HepG2 (cell line): Measurements from ENCODE around the gene PNKP. TPM values are rescaled to one million over a fixed set of nuclear protein-coding genes. Genes with fewer than 3 reads are reported as not detected.

ENCODE experiments used
- AKNA ChIP-seq: sonication (generic); formaldehyde crosslinking; IDR thresholded peaks from 2 replicates; pipeline ENCODE4 v1.4.0; 2020; ENCODE audit warnings: missing genetic modification reagents, borderline replicate concordance
- DPF2 ChIP-seq: sonication (generic); formaldehyde crosslinking; IDR thresholded peaks from 2 replicates; pipeline ENCODE4 v1.4.0; 2020; ENCODE audit warnings: mild to moderate bottlenecking, low read depth, missing genetic modification reagents, borderline replicate concordance
- EEA1 ChIP-seq: sonication (generic); formaldehyde crosslinking; IDR thresholded peaks from 2 replicates; pipeline ENCODE4 v1.5.1; 2020; ENCODE audit warnings: mild to moderate bottlenecking, missing genetic modification reagents, borderline replicate concordance
- ELF3 ChIP-seq: IDR thresholded peaks from 2 replicates; pipeline ENCODE4 v1.6.1; 2016; ENCODE audit warnings: missing genetic modification reagents, missing compliant biosample characterization
- HHEX ChIP-seq: IDR thresholded peaks from 2 replicates; pipeline ENCODE4 v1.6.1; 2016; ENCODE audit warnings: control low read depth
- MAZ ChIP-seq, 2 experiments: sonication (generic) in 1 of 2; formaldehyde crosslinking in 1 of 2; IDR thresholded peaks; 2 replicates each; pipeline versions ENCODE4 v1.5.0 to v1.6.1; 2012 to 2020; ENCODE audit warnings: low read depth in 2 of 2, mild to moderate bottlenecking in 2 of 2, borderline replicate concordance in 1 of 2, improper control_type of control experiment in 1 of 2, low read length in 1 of 2, missing genetic modification reagents in 1 of 2, moderate library complexity in 1 of 2
- MTA1 ChIP-seq: sonication (generic); formaldehyde crosslinking; IDR thresholded peaks from 2 replicates; pipeline ENCODE4 v1.4.0; 2020; ENCODE audit warnings: missing genetic modification reagents, mild to moderate bottlenecking, borderline replicate concordance
- PAX8 ChIP-seq: sonication (generic); formaldehyde crosslinking; IDR thresholded peaks from 2 replicates; pipeline ENCODE4 v1.8.0; 2022; ENCODE audit warnings: mild to moderate bottlenecking, missing genetic modification reagents, borderline replicate concordance
- POLR2AphosphoS5 ChIP-seq: IDR thresholded peaks from 2 replicates; pipeline ENCODE4 v1.6.1; 2012; ENCODE audit warnings: low read depth, low read length
- REL ChIP-seq: sonication (generic); formaldehyde crosslinking; conservative IDR thresholded peaks from 2 replicates; pipeline ENCODE4 v1.8.0; 2022; ENCODE audit warnings: mild to moderate bottlenecking, missing genetic modification reagents, moderate library complexity
- TARDBP ChIP-seq: sonication (generic); formaldehyde crosslinking; IDR thresholded peaks from 2 replicates; pipeline ENCODE4 v1.8.0; 2022; ENCODE audit warnings: mild to moderate bottlenecking, missing genetic modification reagents
- TGIF2 ChIP-seq: IDR thresholded peaks from 2 replicates; pipeline ENCODE4 v1.6.1; 2016; ENCODE audit warnings: control low read depth, missing compliant biosample characterization
- ZBTB39 ChIP-seq: sonication (generic); formaldehyde crosslinking; IDR thresholded peaks from 2 replicates; pipeline ENCODE4 v1.5.0; 2020; ENCODE audit warnings: missing genetic modification reagents
- ZMYM3 ChIP-seq: sonication (generic); formaldehyde crosslinking; IDR thresholded peaks from 2 replicates; pipeline ENCODE4 v1.5.1; 2020; ENCODE audit warnings: mild to moderate bottlenecking, missing genetic modification reagents
- ZNF251 ChIP-seq: sonication (generic); formaldehyde crosslinking; IDR thresholded peaks from 2 replicates; pipeline ENCODE4 v1.9.0; 2021; ENCODE audit warnings: mild to moderate bottlenecking, missing genetic modification reagents
- ZSCAN31 ChIP-seq: sonication (generic); formaldehyde crosslinking; IDR thresholded peaks from 2 replicates; pipeline ENCODE4 v1.5.0; 2020; ENCODE audit warnings: low read depth, mild to moderate bottlenecking, missing genetic modification reagents
- polyA plus RNA-seq, 8 experiments: library from polyadenylated mRNA; depleted of rRNA in 3 of 8; stranded (reverse) in 7 of 8; unstranded in 1 of 8; fragments of >200 nt; fragmentation: Illumina TruSeq in 4 of 8; extraction: Trizol in 4 of 8; gene quantifications; 2 replicates each; pipeline versions ENCODE4 v1.2.1 to v1.2.3, GENCODE V29; 2011 to 2016; ENCODE audit warnings: low read depth in 4 of 8, missing spikeins in 1 of 8, mixed read lengths in 1 of 8; ENCODE audit not compliant: insufficient read depth in 1 of 8
- total RNA-seq, 5 experiments: library from RNA; depleted of rRNA; stranded (reverse); fragments of >200 nt; fragmentation: Illumina TruSeq; extraction: Trizol; gene quantifications; 2 replicates each; pipeline ENCODE4 v1.2.3, GENCODE V29; 2016; ENCODE audit warnings: low read depth in 1 of 5
- TF ChIP-seq, protein P1 (sequence below): sonication (generic); formaldehyde crosslinking; conservative IDR thresholded peaks from 2 replicates; pipeline ENCODE4 v1.4.0; 2020; ENCODE audit warnings: mild to moderate bottlenecking, missing genetic modification reagents, moderate library complexity

The PNKP gene
- total and polyA plus RNA-seq, 2 of the 13 experiments (the other 11 are each of a cell fraction or from before 2014, with no cell fraction given), result 12.7 to 27.1 TPM

- TF ChIP-seq MAZ (IDR thresholded peaks at IDR 0.05; ENCODE audit: borderline replicate concordance, low read depth, low read length) (peak; percentile 47; the same call in 1 of the 2 replicates), MAZ (CRISPR knock-in tag; IDR thresholded peaks at IDR 0.05; ENCODE audit: low read depth) (peak; percentile 89; the same call in 1 of the 2 replicates), ZBTB39 (no peak), EEA1 (0 out of 2 replicates have a peak, but pooled peaks have one; percentile 30), AKNA (CRISPR knock-in tag) (no peak), REL (CRISPR knock-in tag) (no peak), TARDBP (CRISPR knock-in tag) (peak; percentile 31; the same call in 1 of the 2 replicates), POLR2AphosphoS5 (peak; percentile 77), DPF2 (CRISPR knock-in tag) (no peak), MTA1 (no peak), ELF3 (CRISPR knock-in tag) (no peak), ZSCAN31 (peak; percentile 80), ZNF251 (CRISPR knock-in tag) (no peak), HHEX (CRISPR knock-in tag) (no peak), ZMYM3 (no peak), TGIF2 (CRISPR knock-in tag) (no peak), PAX8 (CRISPR knock-in tag) (no peak)
- TF ChIP-seq, protein P1, sequence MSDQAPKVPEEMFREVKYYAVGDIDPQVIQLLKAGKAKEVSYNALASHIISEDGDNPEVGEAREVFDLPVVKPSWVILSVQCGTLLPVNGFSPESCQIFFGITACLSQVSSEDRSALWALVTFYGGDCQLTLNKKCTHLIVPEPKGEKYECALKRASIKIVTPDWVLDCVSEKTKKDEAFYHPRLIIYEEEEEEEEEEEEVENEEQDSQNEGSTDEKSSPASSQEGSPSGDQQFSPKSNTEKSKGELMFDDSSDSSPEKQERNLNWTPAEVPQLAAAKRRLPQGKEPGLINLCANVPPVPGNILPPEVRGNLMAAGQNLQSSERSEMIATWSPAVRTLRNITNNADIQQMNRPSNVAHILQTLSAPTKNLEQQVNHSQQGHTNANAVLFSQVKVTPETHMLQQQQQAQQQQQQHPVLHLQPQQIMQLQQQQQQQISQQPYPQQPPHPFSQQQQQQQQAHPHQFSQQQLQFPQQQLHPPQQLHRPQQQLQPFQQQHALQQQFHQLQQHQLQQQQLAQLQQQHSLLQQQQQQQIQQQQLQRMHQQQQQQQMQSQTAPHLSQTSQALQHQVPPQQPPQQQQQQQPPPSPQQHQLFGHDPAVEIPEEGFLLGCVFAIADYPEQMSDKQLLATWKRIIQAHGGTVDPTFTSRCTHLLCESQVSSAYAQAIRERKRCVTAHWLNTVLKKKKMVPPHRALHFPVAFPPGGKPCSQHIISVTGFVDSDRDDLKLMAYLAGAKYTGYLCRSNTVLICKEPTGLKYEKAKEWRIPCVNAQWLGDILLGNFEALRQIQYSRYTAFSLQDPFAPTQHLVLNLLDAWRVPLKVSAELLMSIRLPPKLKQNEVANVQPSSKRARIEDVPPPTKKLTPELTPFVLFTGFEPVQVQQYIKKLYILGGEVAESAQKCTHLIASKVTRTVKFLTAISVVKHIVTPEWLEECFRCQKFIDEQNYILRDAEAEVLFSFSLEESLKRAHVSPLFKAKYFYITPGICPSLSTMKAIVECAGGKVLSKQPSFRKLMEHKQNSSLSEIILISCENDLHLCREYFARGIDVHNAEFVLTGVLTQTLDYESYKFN (CRISPR knock-in tag), result no peak; the same call in 1 of the 2 replicates
These were observed 16.7 kb downstream of the PNKP start, which contains the start of gene PTOV1 (continued) for GRCh38 chr19:49850487-49851342.
